GM21390 (cell line): ENCODE measurements around the gene ARMC12.
"Not testable (repeated sequence)": the region's sequence is repeated elsewhere in the genome, so short reads cannot be mapped to it uniquely, and the experiment has no call there.

Source experiments
- ATAC-seq: cut with Tn5 transposase; IDR thresholded peaks from one replicate; pipeline ENCODE4 v1.9.1; 2021; ENCODE audit not compliant: unreplicated experiment

ARMC12 gene

GRCh38 chr6:35734319-35734718 lies 2.5 kb upstream of the ARMC12 start:
- ATAC-seq, result not testable (repeated sequence)

GRCh38 chr6:35735452-35735851 lies 1.4 kb upstream of the ARMC12 start:
- no peak for ATAC-seq

DNA sequence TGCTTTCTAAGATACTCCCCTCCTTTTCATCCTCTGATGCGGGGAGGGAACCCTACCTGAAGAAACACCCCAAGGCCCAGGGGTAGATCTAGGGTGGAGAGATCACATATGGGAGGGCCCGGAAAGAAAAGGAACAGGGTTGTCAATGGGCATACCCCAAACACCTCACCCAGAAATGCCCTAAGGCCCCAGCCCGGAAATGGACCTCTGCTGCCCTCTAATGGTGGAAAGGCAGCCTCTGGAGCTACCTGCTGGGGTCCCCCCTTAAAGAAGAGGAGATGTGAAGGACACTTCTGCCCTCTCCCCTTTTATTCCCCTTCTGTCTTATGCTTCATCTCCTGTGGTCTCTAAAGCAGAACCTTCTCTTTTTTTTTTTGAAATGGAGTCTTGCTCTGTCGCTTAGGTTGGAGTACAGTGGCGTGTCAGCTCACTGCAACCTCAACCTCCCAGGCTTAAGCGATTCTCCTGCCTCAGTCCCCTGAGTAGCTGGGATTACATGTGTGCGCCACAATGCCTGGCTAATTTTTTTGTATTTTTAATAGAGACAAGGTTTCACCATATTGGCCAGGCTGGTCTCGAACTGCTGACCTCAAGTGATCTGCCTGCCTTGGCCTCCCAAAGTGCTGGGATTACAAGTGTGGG lies 458 bp upstream of the ARMC12 start:
- ATAC-seq, result no peak

DNA sequence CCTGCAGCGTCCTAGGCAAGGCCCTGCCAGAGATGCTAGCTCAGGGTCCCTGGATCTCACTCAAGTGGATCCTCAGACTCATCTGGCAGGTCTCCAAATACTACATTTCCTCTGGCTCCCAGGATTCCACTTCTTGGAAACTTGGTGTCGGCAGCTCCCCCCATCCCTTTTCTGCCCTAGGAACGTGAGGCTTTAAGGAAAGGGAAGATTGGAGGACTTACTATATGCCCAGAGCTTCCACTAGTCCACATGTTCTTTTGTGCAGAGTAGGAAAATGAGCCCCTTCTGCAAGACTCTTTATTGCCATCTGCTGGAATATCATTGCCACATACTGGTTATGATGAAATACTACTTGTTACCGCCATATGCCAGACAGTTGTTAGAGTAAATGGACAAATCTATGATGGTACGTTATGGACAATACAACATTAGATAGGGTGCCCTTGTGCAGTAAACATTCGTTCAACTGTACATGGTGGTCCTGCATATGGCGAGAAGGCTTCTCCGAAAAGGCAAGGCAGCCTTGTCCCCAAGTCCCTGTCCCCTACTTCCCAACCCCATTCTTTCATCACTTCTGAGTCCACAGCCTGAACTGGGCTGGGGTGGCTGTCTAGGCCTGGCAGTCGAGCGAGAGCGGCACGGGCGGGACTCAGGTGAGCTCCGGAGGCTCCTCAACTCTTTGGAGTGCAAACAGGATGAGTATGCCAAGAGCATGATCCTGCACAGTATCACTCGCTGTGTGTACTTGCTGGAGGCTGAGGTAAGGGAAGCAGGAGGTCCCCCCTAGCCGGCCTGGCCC lies 780 bp downstream of the ARMC12 start:
- ATAC-seq, result no peak

- no peak for ATAC-seq
These were observed 3.1 kb downstream of the ARMC12 start for GRCh38 chr6:35739645-35740524.

DNA sequence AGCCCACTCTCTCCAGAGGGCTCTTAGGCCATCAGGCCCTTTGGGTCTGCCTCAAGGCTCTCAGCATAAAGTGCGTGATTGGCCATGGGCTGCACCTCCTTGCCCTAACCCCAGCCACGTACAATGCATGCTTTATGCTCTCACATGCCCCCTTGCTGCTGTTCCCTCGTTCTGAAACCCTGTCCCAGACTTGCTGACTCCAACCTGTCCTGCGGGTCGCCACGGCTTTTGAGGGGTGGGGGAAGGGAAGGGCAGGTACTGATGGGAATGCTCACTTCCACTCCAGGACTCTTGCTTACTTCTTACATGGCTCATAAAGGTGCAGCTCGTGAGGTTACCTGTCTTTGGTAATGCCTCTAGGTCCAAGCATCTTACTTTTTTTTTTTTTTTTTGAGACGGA lies 6.0 kb downstream of the ARMC12 start:
- ATAC-seq, result no peak

DNA sequence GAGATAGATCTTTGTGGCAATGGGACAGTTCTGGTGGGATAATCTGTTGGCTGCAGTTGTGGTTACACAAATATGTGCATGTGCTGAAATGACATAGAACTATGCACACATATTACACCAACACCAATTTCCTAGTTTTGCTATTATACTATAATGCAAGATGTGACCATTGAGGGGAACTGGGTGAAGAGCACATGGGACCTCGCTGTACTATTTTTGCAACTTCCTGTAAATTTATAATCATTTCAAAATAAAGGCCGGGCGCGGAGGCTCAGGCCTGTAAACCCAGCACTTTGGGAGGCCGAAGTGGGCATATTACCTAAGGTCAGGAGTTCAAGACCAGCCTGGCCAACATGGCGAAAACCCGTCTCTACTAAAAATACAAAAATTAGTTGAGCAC lies 8.7 kb downstream of the ARMC12 start:
- ATAC-seq, result no peak

DNA sequence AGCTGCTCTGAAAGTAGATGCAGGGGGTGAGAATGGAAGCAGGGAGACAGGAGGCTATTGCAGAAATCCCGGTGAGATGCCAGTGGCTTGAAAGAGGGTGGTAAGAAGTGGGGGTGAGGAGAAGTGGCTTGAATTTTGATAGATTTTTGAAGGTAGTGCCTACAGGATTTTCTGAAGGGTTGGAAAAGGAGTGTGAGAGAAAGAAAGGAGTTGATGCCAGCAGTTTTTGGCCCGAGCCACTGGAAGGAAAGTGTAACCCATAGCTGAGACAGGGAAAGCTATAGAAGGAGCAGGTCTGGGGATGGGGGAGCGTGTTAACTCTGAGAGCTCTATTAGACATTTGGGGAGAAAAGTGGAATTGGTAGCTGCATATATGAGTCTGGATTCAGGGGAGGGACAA lies 9.7 kb downstream of the ARMC12 start:
- no peak for ATAC-seq

- ATAC-seq, result no peak
These were observed 11.0 kb downstream of the ARMC12 start for GRCh38 chr6:35747877-35748276.

DNA sequence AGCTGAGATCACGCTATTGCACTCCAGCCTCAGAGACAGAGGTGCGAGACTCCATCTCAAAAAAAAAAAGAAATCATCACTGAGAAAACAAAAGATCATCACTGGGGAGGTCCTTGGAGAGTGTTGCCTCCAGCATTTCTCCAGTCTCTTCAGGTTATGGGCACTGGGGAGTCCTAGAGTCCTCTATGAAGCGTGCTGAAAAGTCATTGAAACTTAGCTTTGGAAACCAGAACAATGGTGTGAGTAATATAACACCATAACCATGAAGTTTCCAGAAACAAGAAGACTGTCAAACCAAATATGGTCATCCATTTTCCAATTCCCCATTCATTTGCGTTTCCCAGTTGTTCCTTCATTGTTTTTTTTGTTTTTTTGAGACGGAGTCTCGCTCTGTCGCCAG lies 13.7 kb downstream of the ARMC12 start:
- no peak for ATAC-seq

GRCh38 chr6:35751594-35751993 lies 14.8 kb downstream of the ARMC12 start:
- no peak for ATAC-seq

GRCh38 chr6:35752330-35752729 lies 15.5 kb downstream of the ARMC12 start:
- ATAC-seq, result no peak

DNA sequence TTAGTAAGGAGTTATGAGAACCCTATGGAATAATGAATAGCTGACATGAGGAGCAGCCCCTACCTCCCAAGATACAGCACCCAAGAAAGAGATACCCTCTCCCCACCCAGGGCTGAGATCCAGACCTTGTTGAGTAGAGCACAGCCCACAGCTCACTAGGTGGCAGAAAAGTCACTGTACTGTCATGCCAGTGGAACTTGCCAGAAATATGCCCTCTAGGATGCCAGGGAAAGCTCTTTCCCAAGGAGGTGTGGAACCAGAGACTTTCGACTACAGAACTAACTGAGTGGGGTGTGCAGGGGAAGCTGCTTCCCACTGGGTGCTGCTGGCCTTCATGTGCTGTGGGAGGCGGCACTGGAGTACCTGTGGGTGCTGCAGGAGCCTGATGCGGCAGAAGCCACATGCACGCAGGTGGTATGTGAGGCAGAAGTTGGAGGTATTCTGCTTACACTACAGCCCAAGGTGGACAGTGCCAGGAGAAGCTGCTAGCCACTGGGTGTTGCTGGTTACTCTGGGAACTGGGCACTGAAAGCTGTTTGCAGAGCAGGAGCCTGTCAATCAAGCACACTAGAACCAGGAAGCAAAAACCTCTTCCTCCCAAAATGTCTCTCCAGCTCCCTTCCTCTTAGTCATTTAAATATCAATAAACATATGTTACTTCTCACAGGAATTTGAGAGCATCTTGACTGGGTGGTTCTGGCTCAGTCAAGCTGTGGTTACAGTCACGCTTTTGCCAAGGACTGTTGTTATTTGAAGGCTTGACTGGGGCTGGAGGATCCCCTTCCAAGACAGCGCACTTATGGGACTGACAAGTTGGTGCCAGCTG lies 17.8 kb downstream of the ARMC12 start:
- ATAC-seq, result no peak

- no peak for ATAC-seq
These were observed 18.6 kb downstream of the ARMC12 start for GRCh38 chr6:35755278-35755924.

GRCh38 chr6:35757456-35758123 lies 20.8 kb downstream of the ARMC12 start:
- no peak for ATAC-seq

GRCh38 chr6:35759426-35759825 lies 22.6 kb downstream of the ARMC12 start:
- no peak for ATAC-seq

- no peak for ATAC-seq
These were observed 28.9 kb downstream of the ARMC12 start for GRCh38 chr6:35765739-35766138.

DNA sequence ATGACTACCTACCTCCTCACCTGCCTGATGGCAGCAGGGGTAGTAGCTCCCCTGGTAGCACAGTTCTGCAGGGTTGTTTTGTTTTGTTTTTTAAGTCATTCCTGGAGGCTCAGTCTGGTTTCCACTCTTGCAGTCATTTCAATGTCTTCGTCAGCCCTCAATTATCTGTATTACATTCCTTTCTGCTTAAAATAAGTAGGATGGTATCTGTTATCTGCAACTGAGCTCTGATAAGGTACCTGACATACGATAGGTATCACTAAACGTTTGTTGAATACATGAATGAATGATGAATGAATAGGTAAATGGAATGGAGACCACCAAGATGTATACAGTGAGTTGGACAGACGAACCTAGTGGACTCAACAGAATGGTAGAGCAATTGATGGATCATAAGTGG lies 32.4 kb downstream of the ARMC12 start:
- no peak for ATAC-seq

DNA sequence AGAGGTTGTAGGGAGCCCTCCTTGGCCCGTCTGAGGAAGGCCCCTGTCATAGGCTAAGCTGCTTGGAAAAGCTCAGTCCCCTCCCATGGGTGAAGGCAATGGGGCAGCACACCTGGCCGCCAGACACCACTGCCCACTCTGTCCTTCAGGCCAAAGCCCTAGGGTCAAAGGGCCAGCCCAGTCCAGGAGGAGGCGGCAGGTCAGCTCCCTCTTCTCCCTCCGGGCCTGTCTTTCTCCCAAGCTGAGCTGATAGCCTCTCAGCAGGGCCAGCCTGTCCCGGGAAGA lies 34.5 kb downstream of the ARMC12 start:
- no peak for ATAC-seq
